HepG2 (cell line): ENCODE results near the gene HDGF. TPM values are rescaled to one million over a fixed set of nuclear protein-coding genes. Genes with fewer than 3 reads are reported as not detected.

Experiments used
- HMGXB4 ChIP-seq, 2 experiments: sonication (generic) in 1 of 2; formaldehyde crosslinking in 1 of 2; IDR thresholded peaks; 2 replicates each; pipeline versions ENCODE4 v1.4.0 to v1.6.1; 2018 to 2020; ENCODE audit warnings: missing genetic modification reagents in 2 of 2, borderline replicate concordance in 1 of 2, low read depth in 1 of 2, mild to moderate bottlenecking in 1 of 2, missing biosample characterization in 1 of 2
- HNRNPLL ChIP-seq: fragments of 200-400 bp; formaldehyde crosslinking; IDR thresholded peaks from 2 replicates; pipeline ENCODE4 v1.6.1; 2017; ENCODE audit warnings: mild to moderate bottlenecking, low read depth, low read length; ENCODE audit not compliant: poor library complexity, severe bottlenecking
- KDM3A ChIP-seq: IDR thresholded peaks from 2 replicates; pipeline ENCODE4 v1.6.1; 2018; ENCODE audit warnings: low read depth, missing compliant biosample characterization
- PAXIP1 ChIP-seq: sonication (generic); formaldehyde crosslinking; conservative IDR thresholded peaks from 2 replicates; pipeline ENCODE4 v1.4.0; 2020; ENCODE audit warnings: mild to moderate bottlenecking, missing genetic modification reagents, moderate library complexity
- PRMT3 ChIP-seq: sonication (generic); formaldehyde crosslinking; IDR thresholded peaks from 2 replicates; pipeline ENCODE4 v1.8.1; 2022; ENCODE audit warnings: low read depth, mild to moderate bottlenecking, moderate library complexity, missing genetic modification reagents, borderline replicate concordance
- SOX13 ChIP-seq, 3 experiments: fragments of 450-650 bp in 1 of 3; sonication (generic) in 1 of 3; formaldehyde crosslinking in 1 of 3; IDR thresholded peaks in 2 of 3; conservative IDR thresholded peaks in 1 of 3; 2 replicates each; pipeline versions ENCODE4 v1.5.0 to v1.6.1; 2016 to 2020; ENCODE audit warnings: antibody characterized with exemption in 1 of 3, mild to moderate bottlenecking in 1 of 3, missing compliant biosample characterization in 1 of 3, missing genetic modification reagents in 1 of 3, moderate library complexity in 1 of 3
- TSC22D2 ChIP-seq: sonication (generic); formaldehyde crosslinking; IDR thresholded peaks from 2 replicates; pipeline ENCODE4 v1.5.1; 2020; ENCODE audit warnings: missing genetic modification reagents, mild to moderate bottlenecking, borderline replicate concordance
- U2AF2 ChIP-seq: fragments of 200-400 bp; formaldehyde crosslinking; IDR thresholded peaks from 2 replicates; pipeline ENCODE4 v1.6.1; 2017; ENCODE audit warnings: low read depth, mild to moderate bottlenecking, low read length
- ZNF430 ChIP-seq: sonication (generic); formaldehyde crosslinking; IDR thresholded peaks from 2 replicates; pipeline ENCODE4 v1.9.0; 2021; ENCODE audit warnings: mild to moderate bottlenecking, missing genetic modification reagents
- ZNF768 ChIP-seq: sonication (generic); formaldehyde crosslinking; IDR thresholded peaks from 2 replicates; pipeline ENCODE4 v1.4.0; 2020; ENCODE audit warnings: missing genetic modification reagents
- polyA plus RNA-seq, 8 experiments: library from polyadenylated mRNA; depleted of rRNA in 3 of 8; stranded (reverse) in 7 of 8; unstranded in 1 of 8; fragments of >200 nt; fragmentation: Illumina TruSeq in 4 of 8; extraction: Trizol in 4 of 8; gene quantifications; 2 replicates each; pipeline versions ENCODE4 v1.2.1 to v1.2.3, GENCODE V29; 2011 to 2016; ENCODE audit warnings: low read depth in 4 of 8, missing spikeins in 1 of 8, mixed read lengths in 1 of 8; ENCODE audit not compliant: insufficient read depth in 1 of 8
- total RNA-seq, 5 experiments: library from RNA; depleted of rRNA; stranded (reverse); fragments of >200 nt; fragmentation: Illumina TruSeq; extraction: Trizol; gene quantifications; 2 replicates each; pipeline ENCODE4 v1.2.3, GENCODE V29; 2016; ENCODE audit warnings: low read depth in 1 of 5
- TF ChIP-seq, protein P1 (sequence below): sonication (generic); formaldehyde crosslinking; IDR thresholded peaks from 2 replicates; pipeline ENCODE4 v1.4.0; 2020; ENCODE audit warnings: missing genetic modification reagents, borderline replicate concordance
- TF ChIP-seq, protein P2 (sequence below): sonication (generic); formaldehyde crosslinking; IDR thresholded peaks from 2 replicates; pipeline ENCODE4 v1.5.0; 2020; ENCODE audit warnings: mild to moderate bottlenecking, missing genetic modification reagents, moderate library complexity

Gene HDGF
- total and polyA plus RNA-seq, 2 of the 13 experiments (the other 11 are each of a cell fraction or from before 2014, with no cell fraction given) = 156 to 196 TPM

DNA sequence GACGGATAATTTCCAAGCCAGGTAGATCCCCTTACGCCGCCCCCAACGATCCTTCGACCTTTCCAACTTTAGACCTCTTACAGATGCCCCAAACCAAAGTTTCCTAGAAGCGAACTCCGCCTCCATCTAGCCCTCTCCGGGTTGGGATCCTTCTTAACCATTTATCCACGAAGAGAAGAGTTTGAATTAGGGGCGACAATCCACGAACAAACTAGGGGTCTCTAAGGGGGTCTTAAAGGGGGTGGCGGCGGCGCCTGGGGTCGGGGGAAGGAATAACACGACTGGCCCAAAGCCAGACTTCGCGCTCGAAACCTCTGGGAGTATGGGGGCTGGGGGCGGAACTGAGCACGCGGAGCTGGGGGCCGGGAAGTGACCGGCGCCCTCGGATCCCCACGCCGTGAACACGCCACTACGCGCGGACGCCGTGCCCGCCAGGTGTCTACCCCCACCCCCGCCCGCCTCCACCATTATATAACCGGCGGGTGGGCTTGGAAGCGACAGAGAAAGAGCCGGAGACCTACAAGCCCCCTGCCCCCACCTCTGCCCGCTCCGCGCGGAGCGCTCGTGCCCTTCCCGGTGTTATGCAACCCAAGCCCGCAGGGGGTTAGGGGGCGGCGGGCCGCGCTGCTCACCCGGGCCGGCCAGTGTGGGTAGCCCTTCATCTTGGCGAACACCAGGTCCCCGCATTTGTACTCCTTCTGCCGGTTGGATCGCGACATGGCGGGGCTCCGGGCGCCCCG lies 594 bp downstream of the HDGF start (continued):
- no peak for TF ChIP-seq HNRNPLL
- peak; percentile 42; the same call in 1 of the 2 replicates for TF ChIP-seq ZNF768
- TF ChIP-seq TSC22D2 = no peak
- no peak for TF ChIP-seq SOX13 (IDR thresholded peaks at IDR 0.05)
- TF ChIP-seq SOX13 (CRISPR knock-in tag; conservative IDR thresholded peaks at IDR 0.05 in 1 of 2, IDR thresholded peaks at IDR 0.05 in 1 of 2) = 0 out of 4 replicates have a peak, but pooled peaks of 1 of the 2 experiments have one; percentile 10
- no peak for TF ChIP-seq PAXIP1 (CRISPR knock-in tag)
- TF ChIP-seq U2AF2 = no peak
- TF ChIP-seq PRMT3 (CRISPR knock-in tag) = no peak
- TF ChIP-seq, protein P1, sequence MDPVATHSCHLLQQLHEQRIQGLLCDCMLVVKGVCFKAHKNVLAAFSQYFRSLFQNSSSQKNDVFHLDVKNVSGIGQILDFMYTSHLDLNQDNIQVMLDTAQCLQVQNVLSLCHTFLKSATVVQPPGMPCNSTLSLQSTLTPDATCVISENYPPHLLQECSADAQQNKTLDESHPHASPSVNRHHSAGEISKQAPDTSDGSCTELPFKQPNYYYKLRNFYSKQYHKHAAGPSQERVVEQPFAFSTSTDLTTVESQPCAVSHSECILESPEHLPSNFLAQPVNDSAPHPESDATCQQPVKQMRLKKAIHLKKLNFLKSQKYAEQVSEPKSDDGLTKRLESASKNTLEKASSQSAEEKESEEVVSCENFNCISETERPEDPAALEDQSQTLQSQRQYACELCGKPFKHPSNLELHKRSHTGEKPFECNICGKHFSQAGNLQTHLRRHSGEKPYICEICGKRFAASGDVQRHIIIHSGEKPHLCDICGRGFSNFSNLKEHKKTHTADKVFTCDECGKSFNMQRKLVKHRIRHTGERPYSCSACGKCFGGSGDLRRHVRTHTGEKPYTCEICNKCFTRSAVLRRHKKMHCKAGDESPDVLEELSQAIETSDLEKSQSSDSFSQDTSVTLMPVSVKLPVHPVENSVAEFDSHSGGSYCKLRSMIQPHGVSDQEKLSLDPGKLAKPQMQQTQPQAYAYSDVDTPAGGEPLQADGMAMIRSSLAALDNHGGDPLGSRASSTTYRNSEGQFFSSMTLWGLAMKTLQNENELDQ (CRISPR knock-in tag) = no peak
- TF ChIP-seq KDM3A (CRISPR knock-in tag) = no peak
- TF ChIP-seq ZNF430 = 0 out of 2 replicates have a peak, but pooled peaks have one; percentile 23
- no peak; a peak in 1 of 4 replicates for TF ChIP-seq HMGXB4 (CRISPR knock-in tag; IDR thresholded peaks at IDR 0.05; ENCODE audit: borderline replicate concordance in 1 of 2, low read depth in 1 of 2)
- TF ChIP-seq, protein P2, sequence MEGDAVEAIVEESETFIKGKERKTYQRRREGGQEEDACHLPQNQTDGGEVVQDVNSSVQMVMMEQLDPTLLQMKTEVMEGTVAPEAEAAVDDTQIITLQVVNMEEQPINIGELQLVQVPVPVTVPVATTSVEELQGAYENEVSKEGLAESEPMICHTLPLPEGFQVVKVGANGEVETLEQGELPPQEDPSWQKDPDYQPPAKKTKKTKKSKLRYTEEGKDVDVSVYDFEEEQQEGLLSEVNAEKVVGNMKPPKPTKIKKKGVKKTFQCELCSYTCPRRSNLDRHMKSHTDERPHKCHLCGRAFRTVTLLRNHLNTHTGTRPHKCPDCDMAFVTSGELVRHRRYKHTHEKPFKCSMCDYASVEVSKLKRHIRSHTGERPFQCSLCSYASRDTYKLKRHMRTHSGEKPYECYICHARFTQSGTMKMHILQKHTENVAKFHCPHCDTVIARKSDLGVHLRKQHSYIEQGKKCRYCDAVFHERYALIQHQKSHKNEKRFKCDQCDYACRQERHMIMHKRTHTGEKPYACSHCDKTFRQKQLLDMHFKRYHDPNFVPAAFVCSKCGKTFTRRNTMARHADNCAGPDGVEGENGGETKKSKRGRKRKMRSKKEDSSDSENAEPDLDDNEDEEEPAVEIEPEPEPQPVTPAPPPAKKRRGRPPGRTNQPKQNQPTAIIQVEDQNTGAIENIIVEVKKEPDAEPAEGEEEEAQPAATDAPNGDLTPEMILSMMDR (CRISPR knock-in tag) = no peak
